SK-N-MC (cell line): ENCODE data around the gene ANKRD18A.

Source experiments
- DNase-seq: peaks from one replicate; pipeline ENCODE4 v3.0.0-alpha.2; 2011; ENCODE audit warnings: low read depth, low spot score
- H3K27ac ChIP-seq: fragments of 200-600 bp; sonication (generic); 2 replicates; pipeline ENCODE4 v1.5.1; 2016; ENCODE audit warnings: mixed run types
- H3K36me3 ChIP-seq: fragments of 200-600 bp; sonication (generic); 2 replicates; pipeline ENCODE4 v1.6.1; 2017; ENCODE audit warnings: antibody characterized with exemption, low read length, mixed read lengths; ENCODE audit not compliant: insufficient read depth
- H3K4me3 ChIP-seq: fragments of 200-600 bp; sonication (generic); 2 replicates; pipeline ENCODE4 v1.5.1; 2016
- H3K9ac ChIP-seq: fragments of 200-600 bp; sonication (generic); 2 replicates; pipeline ENCODE4 v1.8.0; 2017; ENCODE audit warnings: mixed run types, mixed read lengths; ENCODE audit not compliant: insufficient read length
- H3K9me3 ChIP-seq: fragments of 200-600 bp; sonication (generic); 2 replicates; pipeline ENCODE4 v1.6.1; 2017; ENCODE audit warnings: low read depth, mild to moderate bottlenecking, antibody characterized with exemption, low read length, moderate library complexity, mixed read lengths
- EZH2 ChIP-seq: fragments of 200-600 bp; sonication (generic); IDR thresholded peaks from one replicate; pipeline ENCODE4 v1.6.1; 2017; ENCODE audit warnings: antibody characterized with exemption
- FOXP2 ChIP-seq: optimal IDR thresholded peaks from 2 replicates; pipeline ENCODE3; 2011; ENCODE audit warnings: mild to moderate bottlenecking, moderate library complexity; ENCODE audit not compliant: insufficient read depth; ENCODE audit errors: extremely low read length, control extremely low read depth
- POLR2AphosphoS5 ChIP-seq: IDR thresholded peaks from 2 replicates; pipeline ENCODE4 v1.6.1; 2012; ENCODE audit warnings: mild to moderate bottlenecking, low read depth, low read length, borderline replicate concordance

ANKRD18A gene

DNA sequence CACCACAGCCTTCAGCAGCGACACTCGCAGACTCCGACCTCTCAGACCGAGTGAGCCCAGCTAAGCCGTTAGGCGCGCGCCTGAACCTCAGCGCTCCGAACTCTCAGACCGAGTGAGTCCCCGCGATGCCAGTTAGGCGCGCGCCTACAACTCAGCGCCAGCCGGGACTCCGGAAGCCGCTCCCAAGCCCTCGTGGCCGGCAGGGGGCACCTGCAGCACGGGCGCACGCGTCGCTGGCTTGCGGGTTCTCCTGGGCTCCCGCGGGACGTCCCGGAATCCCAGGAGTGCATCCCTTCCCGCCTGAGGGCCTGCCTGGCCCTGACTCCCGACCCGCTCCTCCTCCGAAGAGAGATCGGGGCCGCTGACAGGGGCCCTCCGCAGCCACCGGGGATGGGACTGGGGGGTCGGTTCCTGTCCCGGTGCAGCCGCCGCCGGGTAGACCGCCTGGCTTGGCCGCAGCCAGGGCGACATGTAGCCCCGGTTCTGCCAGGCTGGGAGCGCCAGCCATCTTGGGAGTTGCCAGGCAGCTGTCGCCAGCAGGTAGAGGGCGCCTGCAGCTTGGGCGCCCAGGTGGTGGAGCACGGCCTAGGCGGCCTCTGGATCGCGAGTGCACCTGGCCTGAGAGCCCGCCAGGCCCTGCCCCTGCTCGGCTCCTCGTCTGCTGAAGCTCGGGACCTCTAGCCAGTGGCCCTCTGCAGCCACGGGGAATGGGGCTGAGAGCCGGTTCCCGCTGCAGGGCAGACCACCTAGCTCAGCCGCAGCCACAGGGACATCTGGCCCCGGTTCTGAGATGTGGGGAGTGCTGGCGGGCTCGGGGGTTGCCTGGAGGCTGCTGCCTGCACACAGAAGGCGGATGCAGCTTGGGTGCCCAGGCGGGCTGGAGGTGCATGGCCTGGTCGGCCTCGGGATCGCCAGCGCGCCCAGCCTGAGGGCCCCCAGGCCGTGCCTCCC lies at the start of gene ANKRD18A:
Gene ANKRD18A, minus strand, starts transcription at position 114 of the 951 bp plus-strand sequence. CDS start 311 bp downstream, outside the sequence.
- H3K4me3 ChIP-seq, result peak within 1 kb of the TSS; percentile 55

DNA sequence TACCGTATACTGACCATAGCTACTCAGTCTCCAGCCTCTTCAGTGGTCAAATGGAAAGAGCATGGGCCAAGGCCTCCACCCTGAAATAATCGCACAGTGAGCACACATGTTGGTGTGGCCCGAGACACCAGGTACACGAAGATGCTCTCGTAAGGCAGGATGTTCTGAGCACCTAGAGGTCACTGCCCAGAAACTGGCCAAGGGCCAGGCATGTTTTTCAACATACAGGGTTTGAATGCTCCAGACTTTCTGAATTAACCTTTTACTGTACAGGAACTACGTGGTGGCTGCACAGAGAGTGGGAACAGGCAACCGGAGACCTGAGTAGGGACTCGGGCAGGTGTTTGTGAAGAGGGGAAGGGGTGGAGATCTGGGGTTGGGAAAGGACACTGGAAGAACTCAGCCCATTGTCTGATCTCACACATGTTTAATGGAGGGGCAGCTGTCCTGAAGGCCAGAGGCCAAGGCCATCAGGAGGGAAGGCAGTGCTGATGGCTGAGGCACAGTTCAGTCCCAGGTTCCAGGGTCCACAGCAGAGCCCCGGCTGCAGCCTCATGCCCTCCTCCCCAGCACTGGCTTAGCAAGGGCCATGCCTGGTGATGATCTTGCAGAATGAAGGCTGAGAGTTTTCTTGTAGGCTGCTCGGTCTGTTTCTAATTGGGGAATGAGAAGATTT lies 48.5 kb upstream of the ANKRD18A start:
- no peak overlapping the region for H3K9ac ChIP-seq
- H3K9me3 ChIP-seq, result no peaks in the 10 kb centered on the region
- TF ChIP-seq POLR2AphosphoS5 (no peak), EZH2 (no peak)
- DNase-seq, result no peak
- no peak overlapping the region for H3K27ac ChIP-seq
- no peaks in the 10 kb centered on the region for H3K36me3 ChIP-seq
- no peak overlapping the region for H3K4me3 ChIP-seq

More for the DNA sequence above, at the start of gene ANKRD18A:
- no peak for DNase-seq
- H3K9ac ChIP-seq, result no peak within 1 kb of the TSS
- H3K36me3 ChIP-seq, result no peaks in the 10 kb centered on the region
- peaks cover 4% of the 10 kb centered on the region; the same call in 1 of the 2 replicates for H3K9me3 ChIP-seq
- no peak for TF ChIP-seq EZH2
- no peak for TF ChIP-seq POLR2AphosphoS5
- no peak for TF ChIP-seq FOXP2
- H3K27ac ChIP-seq, result no peak within 1 kb of the TSS

DNA sequence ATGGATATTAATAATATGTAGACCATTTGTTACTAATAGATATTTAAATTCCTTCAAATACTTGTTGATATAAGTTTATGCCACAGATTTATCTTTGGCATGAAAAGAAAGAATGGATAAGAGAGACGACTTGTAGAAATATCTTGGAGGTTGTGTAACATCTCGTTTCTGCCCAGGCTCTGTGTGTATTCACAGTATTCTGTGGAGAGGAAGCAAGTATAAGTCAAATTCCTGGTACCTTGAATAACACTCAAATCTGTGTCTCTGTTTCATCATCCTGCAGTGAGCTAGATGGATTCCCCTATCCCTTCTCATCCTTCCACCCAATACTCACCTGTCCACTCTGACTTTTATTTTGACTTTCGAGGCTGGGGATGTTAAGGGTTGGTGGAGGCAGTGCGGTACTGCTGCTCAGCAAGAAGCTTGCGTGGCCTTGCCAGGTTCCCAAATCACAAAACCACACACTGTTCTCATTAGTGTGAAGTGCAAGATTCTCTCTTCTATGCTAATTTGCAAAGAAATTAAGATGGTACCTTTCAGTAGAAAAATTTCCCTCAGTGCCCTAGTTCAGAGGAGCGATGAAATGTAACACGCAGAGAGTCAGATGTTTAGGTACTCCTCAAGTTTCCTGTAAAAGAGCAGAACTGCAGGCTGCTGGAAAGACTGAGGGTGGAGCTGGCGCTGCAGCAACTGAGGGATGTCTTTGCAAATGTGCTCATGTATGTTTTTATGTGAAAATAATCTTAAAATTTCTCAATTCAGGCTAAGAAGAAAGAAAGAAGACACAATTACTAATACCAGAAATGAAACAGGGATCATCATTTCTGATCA lies 42.6 kb upstream of the ANKRD18A start:
- DNase-seq, result no peak
- H3K9ac ChIP-seq, result no peak overlapping the region
- H3K27ac ChIP-seq, result no peak overlapping the region
- H3K36me3 ChIP-seq, result no peaks in the 10 kb centered on the region
- H3K4me3 ChIP-seq, result no peak overlapping the region
- no peaks in the 10 kb centered on the region for H3K9me3 ChIP-seq
- no peak for TF ChIP-seq EZH2
- TF ChIP-seq FOXP2, result no peak
- no peak for TF ChIP-seq POLR2AphosphoS5

DNA sequence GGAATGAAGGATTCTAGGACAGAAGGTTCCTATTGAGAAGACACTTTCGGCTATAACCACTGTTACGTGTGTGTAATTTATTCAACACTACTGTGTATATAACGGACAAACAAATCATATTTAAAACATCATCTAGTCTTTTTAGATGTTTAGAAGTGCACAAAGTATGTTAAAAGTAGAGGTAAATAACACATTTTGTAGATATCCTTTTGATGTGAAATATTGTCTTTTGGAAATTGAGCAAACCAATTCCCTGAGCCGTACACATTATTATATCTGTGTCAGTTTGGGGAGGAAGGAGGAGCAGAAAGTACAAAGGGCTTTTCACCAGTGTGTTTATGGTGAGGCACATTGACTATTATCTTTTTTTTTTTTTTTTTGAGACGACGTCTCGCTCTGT lies 39.1 kb upstream of the ANKRD18A start:
- Histone ChIP-seq H3K4me3 (no peak overlapping the region), H3K36me3 (no peaks in the 10 kb centered on the region), H3K9me3 (no peaks in the 10 kb centered on the region), H3K27ac (no peak overlapping the region), H3K9ac (no peak overlapping the region)
- DNase-seq, result no peak
- TF ChIP-seq POLR2AphosphoS5 (no peak), EZH2 (no peak), FOXP2 (no peak)

DNA sequence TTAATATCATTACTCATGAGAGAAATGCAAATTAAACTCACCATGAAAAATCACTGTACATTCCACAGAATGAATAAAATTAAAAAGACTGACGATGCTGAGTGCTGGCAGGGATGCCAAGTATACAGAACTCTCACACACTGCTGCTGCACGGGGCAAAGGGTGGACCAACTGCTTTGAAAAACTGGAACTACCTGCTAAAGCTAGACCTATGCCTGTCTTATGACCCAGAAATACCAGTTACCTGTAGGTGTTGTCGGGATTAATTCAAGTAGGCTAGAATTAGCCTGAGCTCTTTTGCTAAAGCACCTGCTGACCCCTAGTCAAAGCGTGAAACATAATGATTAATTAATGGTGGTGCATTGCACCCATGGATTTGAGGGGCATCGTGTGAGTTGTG lies 36.5 kb upstream of the ANKRD18A start:
- no peak overlapping the region for H3K27ac ChIP-seq
- H3K9me3 ChIP-seq, result no peaks in the 10 kb centered on the region
- DNase-seq, result no peak
- no peak overlapping the region for H3K9ac ChIP-seq
- TF ChIP-seq FOXP2 (no peak), EZH2 (no peak), POLR2AphosphoS5 (no peak)
- H3K36me3 ChIP-seq, result no peaks in the 10 kb centered on the region
- no peak overlapping the region for H3K4me3 ChIP-seq

DNA sequence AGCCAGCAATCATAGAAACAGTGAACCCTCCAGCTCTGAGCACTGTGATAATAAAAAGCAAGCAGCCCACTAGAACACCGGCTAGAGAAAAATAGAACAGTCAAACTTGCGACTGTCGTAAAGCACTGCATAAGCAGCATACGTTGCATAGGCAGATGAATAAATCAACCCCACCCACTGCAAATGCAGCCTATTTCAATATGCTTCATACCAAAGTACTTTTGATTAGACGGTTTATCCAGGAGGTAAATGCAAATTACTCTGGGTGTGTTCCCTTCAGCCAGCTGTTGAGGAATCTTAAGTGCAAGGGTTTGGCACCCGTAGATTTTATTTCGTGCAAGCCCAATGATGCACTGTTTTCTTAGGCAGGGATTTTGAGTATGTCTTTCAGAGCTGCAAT lies 32.1 kb upstream of the ANKRD18A start:
- H3K4me3 ChIP-seq, result no peak overlapping the region
- TF ChIP-seq POLR2AphosphoS5 (no peak), EZH2 (no peak), FOXP2 (no peak)
- no peak overlapping the region for H3K9ac ChIP-seq
- H3K9me3 ChIP-seq, result no peaks in the 10 kb centered on the region
- H3K27ac ChIP-seq, result no peak overlapping the region
- DNase-seq, result no peak
- no peaks in the 10 kb centered on the region for H3K36me3 ChIP-seq

DNA sequence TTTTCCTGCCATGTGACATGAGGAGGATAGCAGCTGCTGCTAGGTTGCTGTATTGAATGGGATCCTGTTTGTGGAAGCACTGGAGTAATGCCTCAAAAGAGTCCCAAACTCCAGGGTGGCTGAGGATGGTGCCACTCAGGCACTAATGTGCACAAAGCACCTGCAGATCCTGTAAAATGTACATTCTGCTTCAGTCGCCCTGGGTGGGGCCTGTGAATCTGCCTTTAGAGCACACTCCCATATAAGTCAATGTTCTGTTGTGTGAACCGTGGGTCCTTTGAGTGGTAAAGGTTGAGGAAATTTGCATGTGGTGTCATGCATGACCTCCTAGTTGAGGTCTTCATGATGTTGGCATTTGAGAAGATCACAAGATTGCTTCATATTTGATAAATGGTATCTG lies 31.6 kb upstream of the ANKRD18A start:
- H3K36me3 ChIP-seq, result no peaks in the 10 kb centered on the region

More for the DNA sequence above, 31.6 kb upstream of the ANKRD18A start:
- no peak overlapping the region for H3K4me3 ChIP-seq
- TF ChIP-seq EZH2 (no peak), FOXP2 (no peak), POLR2AphosphoS5 (no peak)
- no peak for DNase-seq
- no peak overlapping the region for H3K9ac ChIP-seq
- H3K9me3 ChIP-seq, result no peaks in the 10 kb centered on the region
- H3K27ac ChIP-seq, result no peak overlapping the region
